Stimulated activated CD8-positive, alpha-beta memory T cell treated with anti-CD3 and anti-CD28 coated beads, Interleukin-2, amount 100 ng/mL, for 1 hour (primary cell): ENCODE measurements around the gene ZFYVE28.

Source experiments
- DNase-seq, 2 donors: peaks; one replicate each; pipeline ENCODE4 v3.0.0-alpha.2; 2020; ENCODE audit warnings: low read depth in 2 of 2

The ZFYVE28 gene

DNA sequence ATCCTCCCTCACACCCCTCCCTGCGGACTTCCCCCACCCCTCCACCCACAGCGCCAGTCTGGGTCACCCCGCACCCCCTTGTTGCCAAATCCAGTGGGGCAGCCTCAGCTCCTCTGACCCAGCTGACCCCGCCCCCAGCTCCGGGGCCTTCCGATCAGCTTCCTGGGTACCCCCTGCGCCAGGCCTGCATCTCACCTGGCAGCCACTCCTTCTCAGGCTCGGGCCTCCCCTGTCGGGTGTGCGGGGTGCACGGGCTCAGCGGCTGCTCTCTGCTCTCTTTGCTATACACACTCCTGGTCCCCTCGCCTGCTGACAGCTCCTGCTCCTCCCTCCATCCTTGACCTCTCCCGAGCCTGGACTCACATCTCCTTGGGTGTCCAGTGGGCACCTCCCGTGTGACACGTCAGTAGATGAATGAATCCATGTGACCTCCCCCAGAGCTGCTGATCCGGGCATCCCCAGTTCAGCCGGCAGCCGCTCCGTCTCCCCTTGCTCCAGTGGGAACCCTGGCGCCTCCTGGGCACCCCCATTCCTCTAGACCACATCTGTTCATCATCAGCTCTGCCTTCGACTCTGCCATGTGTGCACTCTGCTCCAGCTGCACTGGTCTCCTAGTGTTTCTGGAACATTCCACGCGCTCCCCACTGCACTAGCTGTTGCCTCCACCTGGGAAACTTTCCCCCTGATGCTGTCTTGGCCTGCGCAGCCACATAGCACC, 10.2 kb upstream of the ZFYVE28 start:
- DNase-seq = no peak

DNA sequence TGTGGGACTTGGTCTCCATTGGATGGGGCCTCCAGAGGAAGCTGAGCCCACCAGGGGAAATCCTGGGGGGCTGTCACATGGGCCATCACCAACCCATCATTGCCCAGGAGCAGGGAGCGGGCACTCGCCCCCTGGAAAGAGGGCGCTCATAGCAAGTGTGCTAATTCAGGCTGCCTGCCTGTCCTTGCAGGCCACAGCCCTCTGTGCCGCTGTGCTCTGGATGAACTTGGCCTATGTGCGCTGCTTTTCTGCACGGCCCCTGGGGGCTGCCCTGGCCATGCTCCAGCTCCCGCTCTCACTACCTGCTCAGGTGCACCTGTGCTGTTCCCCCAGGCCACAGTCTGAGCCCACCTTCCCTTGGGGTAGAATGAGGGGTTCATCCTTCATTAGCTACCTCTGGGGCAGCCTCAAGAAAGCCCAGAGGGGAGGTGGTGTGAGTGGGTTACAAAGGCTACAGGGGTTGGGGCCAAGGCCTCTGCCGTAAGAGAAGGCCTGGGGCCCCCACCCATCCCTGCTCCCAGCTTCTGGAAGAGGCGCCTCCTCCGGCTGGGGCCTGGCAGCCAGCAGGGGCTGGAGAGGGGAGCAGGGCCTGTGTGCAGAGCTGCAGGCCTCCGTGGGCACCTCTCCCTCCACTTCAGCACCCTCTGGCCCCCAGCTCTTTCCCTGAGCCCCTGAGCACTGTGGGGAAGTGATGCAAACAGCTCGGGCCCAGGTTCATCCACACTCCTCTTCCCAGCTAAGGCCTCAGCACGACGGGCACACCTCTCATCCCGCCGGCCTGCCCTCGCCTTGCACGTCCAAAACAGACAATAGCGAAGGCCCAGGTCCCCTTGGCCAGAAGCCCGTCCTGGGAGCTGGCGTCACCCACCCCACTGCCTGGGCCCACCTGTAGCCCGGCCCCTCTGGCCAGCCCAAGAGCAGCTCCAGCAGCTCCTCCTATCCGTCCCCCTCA, 9.2 kb upstream of the ZFYVE28 start:
- no peak for DNase-seq

DNA sequence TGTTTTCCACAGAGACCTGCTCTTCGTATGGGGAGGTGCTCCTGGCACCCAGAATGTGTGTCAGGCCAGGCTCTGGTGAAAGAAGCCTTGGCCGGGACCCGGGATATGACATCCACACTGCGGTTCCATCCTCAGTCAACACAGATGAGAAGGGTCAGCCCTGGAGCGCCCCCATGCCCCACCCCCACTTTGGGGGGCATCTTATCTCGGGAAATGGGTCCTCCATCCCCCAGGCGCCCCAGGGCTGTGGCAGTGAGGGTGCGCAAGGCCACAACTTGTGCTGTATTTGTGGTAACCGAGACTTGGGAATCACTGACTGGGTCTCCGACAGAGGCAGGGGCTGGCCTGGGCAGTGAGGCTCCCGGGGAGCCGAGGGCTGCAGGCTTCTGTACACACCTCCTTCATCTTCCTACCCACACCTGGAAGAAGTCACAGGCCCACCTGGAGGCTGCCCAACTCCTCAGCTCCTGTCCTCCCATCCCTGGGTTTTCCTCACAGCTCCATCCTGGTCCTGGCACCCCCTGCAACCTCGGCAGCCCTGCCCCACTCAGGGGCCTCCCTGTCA, 8.3 kb upstream of the ZFYVE28 start:
- no peak for DNase-seq

DNA sequence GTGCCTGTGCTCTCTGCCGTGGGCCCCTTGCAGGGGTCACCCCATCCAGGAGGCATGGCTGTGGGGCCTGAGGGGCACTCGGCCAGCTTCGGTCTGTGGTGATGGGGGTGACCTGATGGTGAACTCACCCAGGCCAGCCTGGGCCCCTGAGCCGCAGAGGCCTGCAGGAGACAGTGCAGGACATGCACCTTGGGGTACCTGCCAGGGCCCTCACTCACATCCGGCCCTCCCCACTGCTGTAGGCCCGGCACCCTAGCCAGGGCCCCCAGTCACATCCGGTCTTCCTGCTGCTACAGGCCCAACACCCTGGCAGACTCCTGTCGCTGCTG, 7.6 kb upstream of the ZFYVE28 start:
- DNase-seq = no peak

DNA sequence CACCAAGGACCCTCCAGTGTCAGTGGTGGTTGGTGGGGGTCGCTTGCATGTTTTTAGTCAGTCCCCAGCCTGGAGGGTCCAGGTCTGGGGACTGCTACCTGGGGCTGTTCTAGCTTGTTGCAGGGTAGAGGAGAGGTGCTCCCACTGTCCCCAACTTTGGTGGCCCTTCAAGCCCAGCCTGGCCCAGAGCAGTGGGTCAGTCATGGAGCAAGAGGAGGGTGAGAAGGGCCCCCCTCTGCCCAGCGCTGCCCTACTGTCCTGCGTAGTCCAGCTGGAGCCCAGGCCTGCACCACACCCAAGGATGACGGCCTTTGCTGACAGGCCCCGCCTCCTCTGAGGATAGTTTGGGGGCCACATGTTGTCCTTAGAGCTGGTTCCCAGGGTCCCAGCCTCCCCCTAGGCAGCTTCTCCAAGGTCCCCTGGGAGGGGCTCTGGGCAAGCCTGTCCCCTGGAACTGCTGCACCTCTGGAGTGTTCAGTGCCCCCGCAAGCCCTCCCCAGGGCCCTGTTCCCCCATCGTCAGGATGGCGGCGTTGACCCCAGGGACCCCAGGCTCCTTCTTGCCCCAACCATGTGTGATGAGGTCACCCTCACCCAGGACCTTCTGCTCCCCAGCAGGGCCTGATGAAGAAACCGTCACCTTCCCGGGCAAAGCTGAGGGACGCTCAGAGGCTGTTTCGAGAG, 7.1 kb upstream of the ZFYVE28 start:
- no peak for DNase-seq

DNA sequence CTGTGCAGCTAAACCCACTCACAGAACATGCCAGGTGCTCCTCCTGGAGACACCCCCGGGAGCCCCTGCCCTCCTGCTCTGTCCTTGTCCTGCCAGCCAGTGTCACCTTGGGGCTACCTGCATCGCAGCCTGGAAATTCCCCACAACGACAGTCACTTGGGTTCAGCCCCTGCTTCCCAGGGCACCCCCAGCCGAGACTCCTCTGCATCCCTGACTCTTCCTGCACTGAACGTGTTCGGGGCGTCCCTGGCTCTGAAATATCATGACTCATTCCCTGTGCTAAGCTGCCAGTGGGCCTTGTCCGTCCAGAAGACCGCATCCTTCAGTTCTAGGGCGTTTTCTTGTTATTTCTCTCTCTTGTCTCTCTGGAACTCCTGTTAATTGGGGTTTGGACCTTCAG, 6.1 kb upstream of the ZFYVE28 start:
- no peak for DNase-seq

DNA sequence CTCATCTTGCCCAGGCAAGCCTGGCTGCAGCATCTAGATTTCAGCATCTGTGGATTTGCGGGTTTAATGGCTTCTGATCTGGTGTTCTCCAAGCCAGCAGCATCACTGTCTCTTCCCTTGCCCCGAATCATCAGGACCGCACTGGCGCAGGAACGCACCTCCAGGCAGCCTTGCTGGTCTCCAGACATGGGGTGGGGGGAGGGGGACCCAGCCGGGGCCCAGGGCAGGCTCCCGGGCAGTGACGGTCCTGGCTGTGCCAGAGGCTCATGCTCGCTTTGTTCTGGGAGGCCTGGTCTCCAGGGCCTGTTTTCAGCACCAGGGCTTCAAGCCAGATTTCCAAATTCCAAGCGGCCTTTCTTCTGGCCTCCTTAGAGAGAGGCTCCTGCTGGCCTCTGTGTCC, 5.2 kb upstream of the ZFYVE28 start:
- DNase-seq = no peak

DNA sequence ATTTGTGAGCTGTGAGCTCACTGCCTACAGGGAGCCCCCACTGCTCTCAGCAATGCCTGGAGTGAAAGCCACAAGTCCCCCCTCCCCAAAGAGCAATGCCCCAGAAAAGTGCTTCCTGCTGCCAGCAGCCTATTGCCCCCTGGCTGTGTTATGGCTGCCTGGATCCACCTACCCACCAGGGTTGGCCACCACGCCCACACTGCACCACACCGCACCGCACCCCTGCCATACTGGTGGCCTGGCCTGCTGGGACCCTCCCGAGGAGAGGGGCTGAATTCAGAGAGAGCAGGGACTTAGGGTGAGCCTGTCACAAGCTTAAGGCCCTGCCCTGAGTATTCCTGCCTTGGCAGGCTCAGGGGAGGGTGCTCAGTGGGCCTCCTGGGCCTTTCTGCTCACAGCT, 4.6 kb upstream of the ZFYVE28 start:
- no peak for DNase-seq

DNA sequence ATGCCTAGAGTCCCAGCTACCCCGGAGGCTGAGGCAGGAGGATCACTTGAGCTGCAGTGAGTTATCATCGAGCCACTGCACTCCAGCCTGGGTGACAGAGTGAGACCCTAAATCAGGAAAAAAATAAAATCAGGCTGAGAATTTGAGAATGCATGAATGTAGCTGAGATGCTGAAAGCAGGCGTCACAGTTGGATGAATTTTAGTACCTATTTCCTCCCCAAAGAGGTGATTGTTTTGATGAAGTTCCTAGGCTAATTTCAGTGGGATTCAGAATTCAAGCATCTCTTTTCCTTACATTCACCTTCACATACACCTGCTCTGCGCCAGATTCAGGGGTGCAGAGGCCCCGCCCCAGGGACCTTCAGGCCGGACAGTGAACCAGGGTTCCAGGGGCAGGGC, 3.5 kb upstream of the ZFYVE28 start:
- DNase-seq = no peak

DNA sequence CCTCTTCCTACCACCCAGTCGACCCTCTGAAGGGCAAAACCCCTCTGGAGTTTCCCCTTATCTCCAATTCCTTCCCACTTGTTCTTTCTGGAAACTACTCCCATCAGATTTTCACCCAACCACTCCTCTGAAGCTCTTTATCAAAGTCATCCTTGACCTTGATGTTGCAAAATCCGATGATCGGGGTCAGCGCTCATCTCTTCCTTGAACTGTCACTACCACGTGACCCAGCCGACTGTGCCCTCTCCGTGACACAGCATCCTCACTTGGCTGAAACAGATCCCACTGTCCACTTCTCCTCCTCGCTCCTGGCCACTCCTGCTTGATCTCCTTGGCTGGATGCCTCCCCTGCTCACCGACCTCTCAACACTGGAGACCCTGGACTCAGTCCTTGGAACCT, 1.4 kb upstream of the ZFYVE28 start:
- DNase-seq = no peak

DNA sequence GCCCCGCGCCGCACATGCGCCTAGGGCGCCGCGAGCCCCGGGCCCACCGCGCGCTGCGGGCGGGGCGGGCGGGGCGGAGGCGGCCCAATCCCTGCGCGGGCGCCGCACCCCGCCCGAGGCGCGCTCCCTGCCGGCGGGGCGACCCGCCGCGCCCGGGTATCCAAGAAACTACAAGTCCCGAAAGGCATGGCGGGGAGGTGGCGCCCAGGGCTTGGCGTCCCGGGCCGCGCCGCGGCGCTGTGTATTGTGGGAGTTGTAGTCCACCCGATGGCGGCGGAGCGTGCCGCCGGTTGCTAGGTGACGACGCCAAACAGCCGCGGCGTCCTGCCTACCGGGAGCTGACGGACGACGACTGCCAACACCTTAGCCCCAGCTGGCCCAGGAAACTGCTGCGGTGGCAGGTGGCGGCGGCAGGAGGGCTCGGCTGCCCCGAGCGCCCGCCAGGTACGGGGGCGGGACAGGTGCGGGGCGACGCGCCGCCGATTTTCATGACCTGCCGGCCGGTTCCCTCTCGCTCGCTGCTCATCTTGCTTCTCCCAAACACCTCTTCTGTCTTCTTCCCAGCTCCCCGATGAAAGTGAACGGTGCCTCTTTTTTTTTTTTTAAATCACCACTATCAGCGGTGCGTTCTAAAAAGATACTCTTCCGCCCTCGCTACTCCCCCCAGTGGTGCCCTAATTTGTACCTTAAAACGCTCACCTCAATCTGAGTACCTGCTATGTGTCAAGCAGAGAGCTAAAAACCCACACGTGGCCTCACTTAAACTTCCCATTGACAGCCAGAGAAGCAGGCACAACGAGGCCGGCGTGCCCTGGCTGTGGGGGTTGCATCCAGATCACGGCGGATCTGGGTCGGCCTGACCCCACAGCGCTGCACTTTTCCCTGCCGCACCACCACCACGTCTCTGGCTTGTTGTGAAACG, 466 bp upstream of the ZFYVE28 start, which contains the start of gene CFAP99:
Gene CFAP99 (plus strand): TSS at position 306 of the 922 bp plus-strand sequence.
- DNase-seq = peak; percentile 96

DNA sequence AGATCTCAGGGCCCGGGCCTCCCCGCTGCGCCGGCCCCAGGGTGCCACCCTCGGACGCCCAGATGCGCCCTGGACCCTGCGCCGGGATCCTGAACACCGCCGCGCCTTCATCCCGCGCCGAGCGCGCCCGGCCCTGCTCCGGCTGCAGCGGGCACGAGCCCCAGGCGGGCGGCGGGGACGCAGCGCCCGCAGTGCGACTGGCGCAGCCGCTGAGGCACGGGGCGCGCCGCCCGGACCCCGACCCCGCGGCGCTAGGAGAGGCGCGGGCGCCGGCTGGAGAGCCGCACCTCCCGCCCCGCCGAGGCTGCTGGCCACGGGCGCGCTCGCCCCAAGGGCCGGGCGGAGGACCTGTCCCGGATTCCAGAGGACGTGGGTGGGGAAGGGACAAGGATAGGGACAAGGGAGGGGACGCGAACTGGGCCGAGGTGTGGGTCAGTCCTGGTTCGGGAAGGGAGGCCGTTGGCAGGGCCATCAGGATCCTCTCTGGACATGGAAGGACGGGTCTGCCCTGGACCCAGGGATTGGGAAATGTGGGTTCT, 1.1 kb downstream of the ZFYVE28 start:
- no peak for DNase-seq

DNA sequence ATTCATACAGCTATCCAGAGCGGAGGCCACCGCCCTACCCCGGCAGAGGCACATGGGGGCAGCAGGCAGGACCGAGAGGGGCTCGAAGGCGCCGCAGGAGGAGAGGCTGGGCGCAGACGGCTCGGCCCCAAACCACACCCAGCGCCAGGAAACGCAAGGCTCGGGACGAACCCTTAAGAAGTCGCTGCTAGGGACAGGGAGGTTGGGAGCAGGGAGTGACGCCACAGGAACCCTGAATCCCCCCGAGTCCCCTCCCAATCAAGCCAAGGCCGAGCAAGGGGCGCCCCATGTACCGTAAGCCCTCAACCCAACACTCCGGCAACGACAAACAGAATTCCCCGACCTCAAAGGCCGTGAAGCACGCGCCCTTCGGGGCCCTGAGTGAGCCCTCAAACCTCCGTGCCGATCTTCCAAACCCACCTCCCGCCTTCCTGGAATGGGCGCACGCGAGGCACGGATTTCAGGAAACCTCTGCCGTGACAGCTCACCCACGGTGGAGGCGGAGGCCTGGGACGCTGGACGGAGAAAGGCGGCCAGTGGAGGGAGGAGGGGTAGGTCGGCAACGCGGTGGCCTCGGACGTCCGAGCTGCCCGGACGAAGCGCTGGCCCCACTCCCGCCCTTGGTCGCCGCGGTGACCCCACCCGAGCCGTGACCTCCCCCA, 1.8 kb downstream of the ZFYVE28 start:
- no peak for DNase-seq

DNA sequence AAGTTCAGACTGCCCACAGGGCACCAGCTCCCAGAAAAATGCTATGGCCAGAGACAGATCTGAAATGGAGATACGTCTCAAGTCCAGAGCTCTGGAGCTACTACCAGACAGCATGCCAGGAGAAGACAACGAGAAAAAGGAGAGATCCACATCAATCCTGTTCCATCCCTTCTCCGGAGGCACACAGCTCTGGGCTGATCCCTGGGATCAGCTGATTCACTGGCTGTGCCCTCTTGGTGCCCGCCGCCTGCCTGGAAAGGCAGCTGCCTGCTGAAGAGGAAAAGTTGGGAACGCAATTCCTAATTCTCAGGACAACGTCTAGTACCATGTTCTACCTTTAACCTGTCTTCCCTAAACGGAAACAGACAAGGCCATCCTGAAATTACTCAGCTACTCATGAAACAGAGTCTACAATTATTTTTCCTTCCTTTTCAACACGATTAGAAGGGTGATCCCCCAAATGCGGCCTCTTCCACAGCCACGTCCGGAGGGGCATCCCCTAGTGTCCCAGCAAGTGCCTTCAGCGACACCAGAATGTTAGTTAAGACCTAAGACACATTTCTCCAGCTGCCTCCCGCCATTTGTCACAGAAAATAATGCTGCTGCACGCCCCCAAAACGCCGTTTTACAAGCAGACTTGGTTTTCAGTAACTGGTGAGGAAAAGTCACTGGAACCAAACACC, 2.4 kb downstream of the ZFYVE28 start:
- no peak for DNase-seq

DNA sequence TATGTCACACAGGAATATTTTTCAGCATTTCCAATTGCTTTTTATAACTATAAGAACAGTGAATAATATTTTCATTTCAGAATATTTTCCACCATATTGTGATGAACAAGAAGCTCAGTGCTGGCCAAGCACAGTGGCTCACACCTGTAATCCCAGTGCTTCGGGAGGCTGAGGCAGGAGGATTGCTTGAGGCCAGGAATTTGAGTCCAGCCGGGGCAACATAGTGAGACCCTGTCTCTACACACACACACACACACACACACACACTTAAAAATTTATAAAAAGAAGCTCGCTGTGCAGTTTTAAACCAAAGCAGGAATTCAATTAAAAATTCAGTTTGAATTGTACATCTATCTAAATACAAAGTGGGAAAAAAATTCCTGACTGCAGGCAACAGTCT, 3.2 kb downstream of the ZFYVE28 start:
- no peak for DNase-seq

DNA sequence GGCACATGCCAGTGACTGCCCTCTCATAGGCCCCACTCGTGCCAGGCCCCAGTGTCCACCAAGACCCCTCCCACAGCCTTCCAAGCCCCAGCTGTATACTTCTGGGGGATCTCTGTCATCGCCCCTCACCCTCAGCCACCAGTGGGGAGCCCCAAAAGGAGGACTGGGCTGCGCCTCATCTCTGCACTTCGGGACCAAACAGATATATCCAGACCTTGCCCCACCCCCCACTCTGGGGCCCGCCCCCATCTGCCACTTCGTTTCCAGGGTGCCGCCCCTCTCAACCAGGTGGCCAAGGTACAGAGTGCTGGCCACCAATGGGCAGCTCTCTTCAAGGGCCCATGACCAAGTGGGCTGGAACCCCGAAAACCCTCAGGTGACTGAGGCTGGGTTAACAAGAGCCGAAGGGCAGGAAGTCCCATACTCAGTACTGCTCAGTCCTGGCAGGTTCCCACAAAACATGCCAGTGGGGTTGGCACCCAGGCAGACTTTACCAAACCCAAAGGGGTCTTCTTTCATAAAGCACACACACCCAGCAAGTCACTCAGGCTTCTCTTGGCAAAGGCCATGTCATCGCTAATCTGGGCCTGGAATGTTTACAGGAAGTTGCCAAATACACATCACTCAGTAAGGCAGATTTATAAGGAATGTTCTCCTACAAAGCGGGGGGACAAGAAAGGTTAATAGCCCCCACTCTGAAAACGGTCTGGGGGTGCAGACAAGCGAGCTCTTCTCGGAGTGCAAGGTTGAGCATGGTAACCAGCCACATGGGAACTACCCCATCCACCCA, 4.4 kb downstream of the ZFYVE28 start:
- no peak for DNase-seq

DNA sequence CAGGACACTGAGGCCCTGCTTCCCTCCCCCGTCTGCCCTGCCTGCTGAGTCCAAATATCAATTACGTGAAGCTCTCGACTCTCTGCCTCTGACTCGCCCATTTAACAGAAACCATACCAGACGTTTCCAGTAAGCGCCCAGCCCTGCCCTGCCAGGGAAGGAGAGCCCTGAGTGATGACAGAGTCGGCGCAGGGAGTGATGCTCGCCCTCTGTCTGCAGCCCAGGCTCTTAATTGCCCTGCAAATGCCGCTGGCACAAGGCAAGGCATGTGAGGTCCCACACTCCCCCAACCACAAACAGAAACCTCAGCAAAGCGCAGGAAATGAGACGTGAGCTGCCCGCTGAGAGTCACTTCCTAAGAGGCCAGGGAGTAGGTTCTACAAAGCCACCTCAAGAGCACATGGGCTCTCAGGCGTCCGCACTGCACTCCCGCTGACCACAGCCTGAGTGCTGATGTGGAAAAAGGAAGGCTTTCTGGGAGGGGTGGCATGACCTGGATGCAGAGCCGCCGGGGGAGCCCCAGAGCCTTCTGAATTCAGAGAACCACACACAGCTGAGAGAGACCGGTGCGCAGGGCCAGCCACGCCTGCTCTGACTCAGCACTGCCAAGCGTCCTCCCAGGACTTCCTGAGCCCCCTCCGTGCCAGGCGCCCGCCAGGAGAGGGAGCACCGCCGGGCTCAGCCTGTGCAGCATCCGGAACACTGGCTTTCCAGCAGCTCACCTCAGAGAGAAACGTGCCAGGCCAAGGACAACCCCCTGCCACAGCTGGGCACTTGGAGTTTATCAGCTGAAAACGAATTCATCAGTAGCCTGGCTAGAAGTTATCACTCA, 5.3 kb downstream of the ZFYVE28 start:
- DNase-seq = peak; percentile 79

DNA sequence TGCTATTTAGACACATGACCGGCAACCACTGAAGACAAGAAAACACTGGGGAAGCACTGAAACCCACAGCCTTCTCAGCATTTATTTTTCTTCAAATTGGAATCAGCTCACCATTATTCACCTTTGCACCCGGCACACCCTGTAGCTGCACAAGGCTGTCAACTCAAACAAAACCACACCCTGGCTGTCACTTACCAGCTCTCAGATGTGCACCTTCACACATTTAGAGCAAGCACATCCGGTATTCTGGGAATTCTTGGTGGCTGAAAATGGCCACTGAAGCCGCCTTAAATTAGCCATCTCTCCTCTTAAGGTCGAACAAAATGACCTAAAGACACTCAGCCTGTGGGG, 5.9 kb downstream of the ZFYVE28 start:
- DNase-seq = peak; percentile 42 to 47
